Lower lobe of right lung (tissue), 2 donors: ENCODE measurements around the gene RASA3. TPM values are rescaled to one million over a fixed set of nuclear protein-coding genes. Genes with fewer than 3 reads are reported as not detected.

Source experiments
- ATAC-seq, 2 donors: fragments of 200-7000 bp; cut with Tn5 transposase; one replicate each; pipeline ENCODE4 v1.9.1; 2020 to 2022; ENCODE audit warnings: mild to moderate bottlenecking in 2 of 2, moderate library complexity in 2 of 2
- DNase-seq: peaks from one replicate; pipeline ENCODE4 v3.0.0-alpha.2; 2020
- H3K27ac ChIP-seq: fragments of 200-600 bp; one replicate; pipeline ENCODE4 v1.8.0; 2022
- H3K27me3 ChIP-seq: fragments of 200-600 bp; one replicate; pipeline ENCODE4 v1.8.0; 2022; ENCODE audit warnings: low read depth
- H3K36me3 ChIP-seq: fragments of 200-600 bp; one replicate; pipeline ENCODE4 v1.8.0; 2022; ENCODE audit warnings: mild to moderate bottlenecking
- H3K4me1 ChIP-seq: fragments of 200-600 bp; one replicate; pipeline ENCODE4 v1.8.0; 2022
- H3K4me3 ChIP-seq: fragments of 200-600 bp; one replicate; pipeline ENCODE4 v1.8.0; 2022; ENCODE audit warnings: mild to moderate bottlenecking
- H3K9me3 ChIP-seq: fragments of 200-600 bp; one replicate; pipeline ENCODE4 v1.8.0; 2022
- intact Hi-C: fragments of 100-400 bp; cut with DNase I; formaldehyde crosslinking; loops from one replicate; pipeline ENCODE4 v1.11.0; 2022
- total RNA-seq: library from RNA; stranded (reverse); fragmentation: NEBNext Ultra II Directional; extraction: Animal tissue kit (Norgen Biotek cat#: 25700); gene quantifications from one replicate; pipeline ENCODE4 v1.2.1, GENCODE V29; 2021
- TF ChIP-seq, protein P1 (sequence below): fragments of 200-600 bp; IDR thresholded peaks from one replicate; pipeline ENCODE4 v1.8.0; 2022; ENCODE audit warnings: antibody characterized with exemption, mild to moderate bottlenecking
- donor health status: DM: no; HTN: yes; CAD: no; lungs with severe emphysema.

RASA3 gene
- total RNA-seq, 1 donor from 2014 or later: 19.1 TPM

DNA sequence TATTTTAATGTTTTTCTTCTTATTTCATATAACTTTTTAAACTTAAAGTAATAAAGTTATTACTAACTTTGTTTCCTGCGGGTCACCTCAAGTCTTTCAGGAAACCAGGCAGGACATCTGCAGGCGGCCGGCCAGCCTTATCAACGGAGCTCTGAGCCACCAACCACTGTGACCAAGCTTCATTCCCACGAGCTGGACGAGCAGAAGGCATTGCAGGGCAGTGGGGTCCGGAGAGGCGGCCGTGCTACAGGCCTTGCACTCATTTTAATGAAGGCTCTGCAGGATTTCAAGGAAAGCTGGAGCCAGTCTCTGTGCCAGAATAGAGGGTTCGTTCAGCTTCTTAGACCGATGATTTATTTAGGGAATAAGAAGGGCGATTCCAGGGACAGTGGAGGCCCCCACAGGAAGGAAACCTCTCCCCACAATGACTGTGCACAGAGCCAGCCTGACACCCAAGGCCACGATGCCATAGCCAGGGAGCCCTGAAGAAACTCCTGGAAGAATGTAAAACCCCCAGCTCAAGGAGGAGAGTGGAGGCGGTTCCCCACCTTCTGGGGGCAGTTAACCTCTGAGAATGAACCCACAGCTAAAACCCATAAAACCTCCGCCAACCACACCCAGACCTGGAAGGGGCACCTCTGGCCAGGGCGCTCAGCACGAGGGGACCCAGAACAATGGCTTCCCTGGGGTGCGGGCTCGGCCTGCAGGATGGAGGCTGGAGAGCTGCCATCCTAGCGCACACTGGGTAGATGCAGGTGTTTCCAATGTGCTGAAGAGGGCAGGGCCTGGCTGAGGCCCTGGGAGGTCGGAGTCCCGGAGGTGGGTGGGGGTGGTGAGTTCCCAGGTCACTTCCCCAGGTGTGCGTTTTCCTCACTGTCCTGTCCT is 75.0 kb downstream of the RASA3 start:
- Histone ChIP-seq H3K36me3 (peaks cover 3% of the 10 kb centered on the region), H3K4me1 (peaks cover 33% of the 10 kb centered on the region), H3K4me3 (no peak overlapping the region), H3K27ac (peak overlapping the region; percentile 31), H3K27me3 (no peaks in the 10 kb centered on the region), H3K9me3 (no peaks in the 10 kb centered on the region)
- TF ChIP-seq, protein P1, sequence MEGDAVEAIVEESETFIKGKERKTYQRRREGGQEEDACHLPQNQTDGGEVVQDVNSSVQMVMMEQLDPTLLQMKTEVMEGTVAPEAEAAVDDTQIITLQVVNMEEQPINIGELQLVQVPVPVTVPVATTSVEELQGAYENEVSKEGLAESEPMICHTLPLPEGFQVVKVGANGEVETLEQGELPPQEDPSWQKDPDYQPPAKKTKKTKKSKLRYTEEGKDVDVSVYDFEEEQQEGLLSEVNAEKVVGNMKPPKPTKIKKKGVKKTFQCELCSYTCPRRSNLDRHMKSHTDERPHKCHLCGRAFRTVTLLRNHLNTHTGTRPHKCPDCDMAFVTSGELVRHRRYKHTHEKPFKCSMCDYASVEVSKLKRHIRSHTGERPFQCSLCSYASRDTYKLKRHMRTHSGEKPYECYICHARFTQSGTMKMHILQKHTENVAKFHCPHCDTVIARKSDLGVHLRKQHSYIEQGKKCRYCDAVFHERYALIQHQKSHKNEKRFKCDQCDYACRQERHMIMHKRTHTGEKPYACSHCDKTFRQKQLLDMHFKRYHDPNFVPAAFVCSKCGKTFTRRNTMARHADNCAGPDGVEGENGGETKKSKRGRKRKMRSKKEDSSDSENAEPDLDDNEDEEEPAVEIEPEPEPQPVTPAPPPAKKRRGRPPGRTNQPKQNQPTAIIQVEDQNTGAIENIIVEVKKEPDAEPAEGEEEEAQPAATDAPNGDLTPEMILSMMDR: no peak
- ATAC-seq (no peak), DNase-seq (no peak)
- intact Hi-C loops: no loop called here

DNA sequence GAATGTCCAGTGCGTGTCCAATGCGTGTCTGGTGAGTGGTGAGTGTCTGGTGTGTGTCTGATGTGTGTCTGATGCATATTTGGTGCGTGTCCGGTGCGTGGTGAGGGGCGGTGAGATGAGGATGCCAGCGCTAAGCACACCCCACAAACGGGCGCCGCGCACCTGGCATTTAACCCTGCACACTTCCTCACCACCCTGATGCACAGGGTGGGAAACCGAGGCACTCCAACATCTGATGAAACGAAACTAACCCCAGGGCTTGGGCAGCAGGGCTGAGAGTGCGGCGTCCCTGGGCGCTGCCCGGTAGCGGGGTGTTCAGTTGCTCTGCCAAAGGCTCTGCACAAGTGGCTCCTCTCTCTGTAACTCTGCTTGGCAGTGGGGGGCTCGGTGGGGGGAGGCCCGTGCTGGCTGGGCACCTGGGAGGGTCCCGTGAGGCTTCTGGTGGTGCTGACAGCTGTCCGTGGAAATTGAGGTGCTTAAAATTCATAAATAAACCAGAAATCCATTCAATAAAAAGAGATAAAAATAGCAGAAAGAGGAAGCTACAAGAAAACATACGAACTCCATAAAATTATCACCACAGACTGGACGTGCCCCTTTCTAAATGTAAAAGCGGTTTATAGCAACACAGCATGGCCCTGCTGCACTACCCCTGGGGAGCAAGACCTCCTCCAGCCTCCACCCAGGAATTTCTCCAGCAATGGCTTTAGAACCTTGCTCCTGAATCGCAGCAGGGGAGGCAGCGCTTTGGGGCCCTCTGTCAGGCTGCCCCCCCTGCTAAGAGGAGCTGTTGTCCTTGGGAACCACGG is 76.0 kb downstream of the RASA3 start:
- H3K27ac ChIP-seq: peak overlapping the region; percentile 31
- peaks cover 28% of the 10 kb centered on the region for H3K4me1 ChIP-seq
- H3K27me3 ChIP-seq: no peaks in the 10 kb centered on the region
- peaks cover 3% of the 10 kb centered on the region for H3K36me3 ChIP-seq
- H3K4me3 ChIP-seq: no peak overlapping the region
- no peaks in the 10 kb centered on the region for H3K9me3 ChIP-seq
- ATAC-seq: no peak
- TF ChIP-seq, protein P1: no peak
- DNase-seq: no peak
- intact Hi-C loops: no loop called here

DNA sequence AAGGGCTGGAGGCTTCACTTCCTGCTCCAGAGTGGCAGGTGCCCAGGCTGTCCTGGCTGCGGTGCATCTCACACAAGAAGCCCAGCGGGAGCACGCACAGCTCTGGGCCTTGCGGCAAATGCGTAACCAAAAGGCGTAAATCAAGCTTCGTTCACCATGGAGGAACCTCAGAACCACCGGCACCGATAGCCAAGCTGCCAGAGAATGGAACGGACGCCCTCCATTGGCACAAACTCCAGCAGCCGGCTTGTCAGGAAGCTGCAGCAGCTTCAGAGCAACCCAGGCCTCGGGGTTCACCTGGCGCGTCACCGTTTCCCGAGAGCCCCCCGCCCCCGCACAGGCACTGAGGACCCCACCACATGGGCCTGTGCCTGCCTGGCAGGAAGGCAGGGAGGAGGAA is 76.7 kb downstream of the RASA3 start:
- ATAC-seq: no peak
- DNase-seq: no peak
- H3K27ac ChIP-seq: no peak overlapping the region
- H3K4me1 ChIP-seq: peaks cover 28% of the 10 kb centered on the region
- H3K4me3 ChIP-seq: no peak overlapping the region
- H3K36me3 ChIP-seq: peaks cover 9% of the 10 kb centered on the region
- H3K9me3 ChIP-seq: no peaks in the 10 kb centered on the region
- no peaks in the 10 kb centered on the region for H3K27me3 ChIP-seq
- TF ChIP-seq, protein P1: no peak
- intact Hi-C loops: no loop called here

DNA sequence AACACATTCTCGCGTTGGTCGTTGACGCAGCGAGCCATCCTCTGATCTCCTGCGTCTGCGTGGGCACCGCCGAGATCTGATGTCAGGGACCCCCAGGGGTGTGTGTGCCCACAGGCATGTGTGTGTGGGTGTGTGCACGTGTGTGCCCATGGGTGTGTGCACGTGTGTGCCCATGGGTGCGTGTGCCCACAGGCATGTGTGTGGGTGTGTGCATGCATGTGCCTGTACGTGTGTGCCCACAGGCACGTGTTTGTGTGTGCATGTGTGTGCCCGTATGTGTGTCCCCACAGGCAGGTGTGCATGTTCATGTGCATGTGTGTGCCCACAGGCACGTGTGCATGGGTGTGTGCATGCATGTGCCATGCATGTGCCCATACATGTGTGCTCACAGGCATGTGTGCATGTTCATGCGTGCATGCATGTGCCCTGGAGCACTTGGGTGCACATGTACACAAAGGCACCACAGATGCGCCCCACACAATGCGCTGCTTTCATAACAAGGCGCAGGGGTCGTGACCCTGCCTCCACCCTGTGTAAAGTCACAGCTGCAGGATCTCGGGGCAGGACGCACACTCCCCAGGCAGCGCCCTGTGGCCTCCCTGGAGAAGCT is 77.5 kb downstream of the RASA3 start:
- intact Hi-C loops: no loop called here
- DNase-seq (no peak), ATAC-seq (no peak)
- no peak overlapping the region for H3K4me3 ChIP-seq
- TF ChIP-seq, protein P1: no peak
- H3K4me1 ChIP-seq: peaks cover 28% of the 10 kb centered on the region
- H3K9me3 ChIP-seq: no peaks in the 10 kb centered on the region
- H3K27me3 ChIP-seq: no peaks in the 10 kb centered on the region
- H3K27ac ChIP-seq: no peak overlapping the region
- H3K36me3 ChIP-seq: peaks cover 13% of the 10 kb centered on the region

DNA sequence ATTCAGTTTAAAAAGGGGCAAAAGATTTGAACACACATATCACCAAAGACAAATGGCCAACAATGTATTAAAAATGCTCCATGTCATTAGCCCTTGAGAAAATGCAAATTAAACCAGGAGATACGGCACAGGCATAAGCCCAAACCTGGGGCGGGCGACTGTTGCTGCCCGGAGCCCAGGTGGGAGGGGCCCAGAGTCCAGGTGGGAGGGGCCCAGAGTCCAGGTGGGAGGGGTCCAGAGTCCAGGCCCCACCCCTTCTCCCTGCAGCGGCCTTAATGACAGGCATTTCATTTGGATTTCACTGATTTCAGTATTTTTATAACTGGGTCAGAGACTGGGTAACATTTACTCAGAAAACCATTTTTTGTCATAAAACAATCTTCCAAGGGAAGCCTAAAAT is 78.2 kb downstream of the RASA3 start:
- intact Hi-C loops: no loop called here
- TF ChIP-seq, protein P1: no peak
- no peaks in the 10 kb centered on the region for H3K27me3 ChIP-seq
- H3K27ac ChIP-seq: no peak overlapping the region
- DNase-seq (no peak), ATAC-seq (no peak)
- peaks cover 10% of the 10 kb centered on the region for H3K36me3 ChIP-seq
- peaks cover 28% of the 10 kb centered on the region for H3K4me1 ChIP-seq
- no peak overlapping the region for H3K4me3 ChIP-seq
- H3K9me3 ChIP-seq: no peaks in the 10 kb centered on the region
